Fibroblast of pulmonary artery (primary cell): ENCODE results near the gene EMILIN2.
"Not testable (repeated sequence)": the region's sequence is repeated elsewhere in the genome, so short reads cannot be mapped to it uniquely, and the experiment has no call there.

Experiments
- DNase-seq: peaks from one replicate; pipeline ENCODE4 v3.0.0-alpha.2; 2010; ENCODE audit warnings: low read depth
- H3K4me3 ChIP-seq: replicated peaks from 2 replicates; pipeline ENCODE4 v1.5.1; 2011; ENCODE audit warnings: low read depth, mild to moderate bottlenecking, control low read depth, low read length, moderate library complexity
- TF ChIP-seq, protein P1 (sequence below): IDR thresholded peaks from 2 replicates; pipeline ENCODE4 v1.5.1; 2011; ENCODE audit warnings: mild to moderate bottlenecking, control low read depth, low read length, inconsistent platforms; ENCODE audit errors: missing control alignments

EMILIN2 gene

DNA sequence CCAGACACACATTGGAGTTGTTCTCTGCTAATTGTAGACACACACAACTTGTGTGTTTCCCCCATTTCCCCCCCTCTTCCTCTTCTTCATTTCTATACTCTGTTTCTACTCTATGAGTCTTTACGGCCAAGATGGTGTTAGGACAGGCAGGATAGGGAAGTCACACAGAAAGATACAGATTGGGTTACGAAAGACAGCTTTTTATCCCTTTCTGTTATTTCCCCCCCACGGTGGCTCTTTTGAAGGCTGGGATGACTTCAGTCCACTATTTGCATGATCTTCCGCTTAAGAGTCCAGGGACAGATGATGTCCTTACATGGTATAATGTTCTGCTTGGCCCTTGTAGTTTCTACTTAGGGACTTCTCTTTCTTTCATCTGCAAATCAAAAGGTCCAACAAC is 1.6 kb upstream of the EMILIN2 start:
- no peak overlapping the region for H3K4me3 ChIP-seq
- no peak for DNase-seq
- TF ChIP-seq, protein P1, sequence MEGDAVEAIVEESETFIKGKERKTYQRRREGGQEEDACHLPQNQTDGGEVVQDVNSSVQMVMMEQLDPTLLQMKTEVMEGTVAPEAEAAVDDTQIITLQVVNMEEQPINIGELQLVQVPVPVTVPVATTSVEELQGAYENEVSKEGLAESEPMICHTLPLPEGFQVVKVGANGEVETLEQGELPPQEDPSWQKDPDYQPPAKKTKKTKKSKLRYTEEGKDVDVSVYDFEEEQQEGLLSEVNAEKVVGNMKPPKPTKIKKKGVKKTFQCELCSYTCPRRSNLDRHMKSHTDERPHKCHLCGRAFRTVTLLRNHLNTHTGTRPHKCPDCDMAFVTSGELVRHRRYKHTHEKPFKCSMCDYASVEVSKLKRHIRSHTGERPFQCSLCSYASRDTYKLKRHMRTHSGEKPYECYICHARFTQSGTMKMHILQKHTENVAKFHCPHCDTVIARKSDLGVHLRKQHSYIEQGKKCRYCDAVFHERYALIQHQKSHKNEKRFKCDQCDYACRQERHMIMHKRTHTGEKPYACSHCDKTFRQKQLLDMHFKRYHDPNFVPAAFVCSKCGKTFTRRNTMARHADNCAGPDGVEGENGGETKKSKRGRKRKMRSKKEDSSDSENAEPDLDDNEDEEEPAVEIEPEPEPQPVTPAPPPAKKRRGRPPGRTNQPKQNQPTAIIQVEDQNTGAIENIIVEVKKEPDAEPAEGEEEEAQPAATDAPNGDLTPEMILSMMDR: no peak

DNA sequence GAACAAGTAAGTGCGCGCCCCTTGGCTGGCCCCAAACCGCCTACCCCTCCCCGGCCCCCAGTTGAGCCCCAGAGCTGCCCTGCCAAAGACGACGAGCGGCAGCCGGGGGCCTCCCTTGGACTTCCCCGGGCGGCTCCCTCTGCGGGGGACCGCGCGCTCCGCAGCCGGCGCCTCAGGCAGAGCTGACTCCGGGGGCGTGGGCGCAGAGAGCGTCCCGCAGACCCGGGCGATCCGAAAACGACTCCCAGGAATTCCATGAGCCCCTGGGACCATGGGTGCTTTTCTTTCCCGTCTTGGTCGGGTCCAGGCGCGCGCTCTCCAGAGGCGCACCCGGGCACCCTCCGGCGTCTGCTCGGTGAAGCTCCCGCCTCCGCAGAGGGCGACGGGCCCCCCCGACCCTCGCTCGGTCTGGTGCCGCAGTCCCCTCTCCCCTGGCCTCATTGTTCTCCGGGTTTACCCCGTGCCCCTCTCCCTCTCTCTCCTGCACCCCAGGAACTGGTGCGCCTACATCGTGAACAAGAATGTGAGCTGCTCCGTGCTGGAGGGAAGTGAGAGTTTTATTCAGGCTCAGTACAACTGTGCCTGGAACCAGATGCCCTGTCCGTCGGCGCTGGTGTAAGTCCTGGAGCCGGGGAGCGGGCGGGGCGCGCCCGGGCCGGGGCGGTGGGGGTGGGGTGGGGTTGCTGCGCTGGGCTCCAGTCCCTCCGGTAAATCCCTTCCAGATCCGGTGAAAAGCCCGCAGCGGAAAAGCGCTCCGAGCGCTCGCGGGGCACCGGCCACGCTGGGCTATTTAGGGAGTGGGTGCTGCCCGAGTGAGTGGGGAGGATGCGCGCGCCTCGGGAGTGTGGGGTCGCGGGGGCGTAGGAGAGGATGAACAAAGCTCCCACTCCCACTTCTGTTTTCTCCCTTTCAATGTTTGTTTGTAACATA is 776 bp downstream of the EMILIN2 start:
- TF ChIP-seq, protein P1: no peak
- peak; percentile 35 for DNase-seq
- peak overlapping the region; percentile 47 for H3K4me3 ChIP-seq

DNA sequence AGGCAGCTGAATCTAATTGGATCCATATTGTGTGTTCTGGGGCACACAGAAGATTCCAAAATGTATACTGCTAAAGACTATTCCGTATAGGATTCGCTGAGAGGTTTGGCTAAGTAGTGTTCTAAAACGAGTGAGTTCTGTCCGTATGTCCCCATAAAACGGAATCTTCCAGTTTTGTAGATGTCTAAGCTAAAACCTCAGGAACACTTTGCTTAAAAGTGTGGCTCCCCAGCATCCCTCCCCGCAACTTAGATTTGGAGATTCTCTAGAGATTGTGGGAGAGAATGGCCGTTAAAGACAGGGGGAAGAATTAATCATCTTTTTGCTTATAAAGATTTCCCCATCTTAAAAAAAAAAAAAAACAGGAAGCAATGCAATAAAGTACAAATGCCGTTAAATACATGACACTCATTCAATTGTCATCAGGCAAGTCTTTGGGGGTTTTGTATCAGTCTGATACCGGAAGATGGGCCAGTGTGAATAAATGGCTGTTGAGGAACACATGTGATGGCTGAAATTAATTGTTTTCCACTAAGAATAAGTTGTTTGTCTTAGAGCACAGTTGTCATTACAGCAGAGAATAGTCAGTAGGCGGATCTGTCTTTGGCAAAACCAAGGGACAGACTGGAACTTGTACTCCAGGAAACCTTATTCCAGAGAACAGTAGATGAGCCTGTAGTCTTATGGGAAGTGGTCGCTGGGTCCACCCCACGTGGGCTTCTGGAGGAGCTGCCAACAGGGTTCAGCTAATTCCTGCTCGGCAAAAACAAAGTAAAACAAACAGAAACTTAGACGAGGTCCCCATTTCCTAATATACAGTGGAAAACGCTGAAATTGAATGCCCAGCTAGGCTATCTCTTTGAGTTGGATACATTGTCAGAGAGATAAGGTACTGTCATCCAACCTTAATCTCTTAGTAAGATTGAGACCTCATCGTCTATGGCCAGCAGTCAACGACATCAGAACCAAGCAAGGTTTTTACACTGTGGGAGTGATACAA is 1.7 kb downstream of the EMILIN2 start:
- peak overlapping the region; percentile 6 for H3K4me3 ChIP-seq
- DNase-seq: no peak
- TF ChIP-seq, protein P1: no peak

DNA sequence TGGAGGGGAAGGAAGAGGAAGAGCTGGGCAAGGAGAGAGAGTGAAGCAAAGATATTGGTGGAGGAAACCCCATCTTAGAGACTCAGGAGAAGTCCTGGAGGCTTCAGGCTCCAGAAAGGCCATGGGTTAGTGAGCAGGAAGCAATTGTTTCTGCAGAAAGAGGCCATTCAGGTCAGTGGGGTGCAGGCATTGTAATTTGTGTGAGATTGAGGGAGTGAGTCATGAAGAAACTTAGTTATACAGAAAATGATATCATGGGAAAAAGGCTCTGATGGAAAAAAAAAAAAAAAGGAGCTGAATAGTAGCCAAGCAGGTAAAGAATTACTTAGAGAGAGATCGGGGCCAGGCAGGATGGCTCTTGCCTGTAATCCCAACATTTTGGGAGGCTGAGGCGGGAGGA is 4.0 kb downstream of the EMILIN2 start:
- DNase-seq: no peak
- TF ChIP-seq, protein P1: no peak
- no peak overlapping the region for H3K4me3 ChIP-seq

DNA sequence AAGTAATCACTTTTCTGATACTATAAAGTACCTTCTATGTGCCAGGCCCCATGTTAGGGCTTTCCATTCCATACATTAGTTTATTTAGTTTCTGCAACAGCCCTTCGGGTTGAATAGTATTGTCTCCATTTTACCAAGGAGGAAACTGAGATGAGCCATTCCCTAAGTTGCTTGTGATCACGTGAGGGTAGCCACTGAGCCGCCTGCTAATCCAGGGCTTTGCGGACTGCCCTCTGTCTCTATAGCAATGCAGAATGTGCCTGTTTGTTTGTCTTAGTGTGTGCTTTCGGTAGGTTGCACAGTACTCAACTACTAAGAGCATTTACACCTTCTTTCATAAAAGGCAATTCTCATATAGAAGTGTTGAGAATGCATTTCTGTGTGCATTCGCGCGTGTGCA is 5.0 kb downstream of the EMILIN2 start:
- TF ChIP-seq, protein P1: no peak
- DNase-seq: no peak

DNA sequence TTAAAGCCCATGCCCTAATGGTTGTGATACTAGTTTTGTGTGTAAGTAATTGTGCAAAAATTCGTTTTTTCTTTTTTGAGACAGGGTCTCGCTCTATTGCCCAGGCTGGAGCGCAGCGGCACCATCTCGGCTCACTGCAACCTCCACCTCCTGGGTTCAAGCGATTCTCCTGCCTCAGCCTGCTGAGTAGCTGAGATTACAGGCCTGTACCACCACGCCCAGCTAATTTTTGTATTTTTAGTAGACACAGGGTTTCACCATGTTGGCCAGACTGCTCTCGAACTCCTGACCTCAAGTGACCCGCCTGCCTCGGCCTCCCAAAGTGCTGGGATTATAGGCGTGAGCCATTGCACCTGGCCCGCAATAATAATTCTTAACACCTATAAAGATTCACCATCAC is 5.7 kb downstream of the EMILIN2 start:
- not testable (repeated sequence) for DNase-seq, H3K4me3 ChIP-seq

More for the DNA sequence above, 5.0 kb downstream of the EMILIN2 start:
- no peak overlapping the region for H3K4me3 ChIP-seq
